NCI-H526 treated with DMSO at 0.1 percent for 48 hours (cell line): Measurements from ENCODE around the gene GDAP1L1.

Experiments
- DNase-seq: peaks from one replicate; lab custom pipeline; 2025; lab: John Stamatoyannopoulos, UW

The GDAP1L1 gene

GRCh38 chr20:44247131-44247571 is at the start of gene GDAP1L1:
Gene GDAP1L1, plus strand, starts transcription at chr20:44247308. Its CDS starts 27 bp downstream, at chr20:44247335.
- peak; percentile 40 for DNase-seq

DNA sequence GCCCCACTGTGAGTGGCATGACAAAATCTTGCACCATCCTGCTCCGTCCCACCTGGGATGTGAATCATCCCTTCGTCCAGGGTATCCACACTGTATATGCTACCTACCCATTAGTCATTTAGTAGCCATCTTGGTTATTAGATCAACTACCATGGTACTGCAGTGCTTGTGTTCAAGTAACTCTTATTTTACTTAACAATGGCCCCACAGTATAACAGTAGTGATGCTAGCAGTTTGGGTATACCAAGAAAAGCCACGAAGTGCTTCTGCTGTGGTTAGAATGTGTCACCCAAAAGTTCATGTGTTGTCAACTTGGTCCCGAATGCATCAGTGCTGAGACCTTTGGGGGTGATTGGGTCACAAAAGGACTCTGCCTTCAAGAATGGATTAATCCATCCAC is 48.2 kb upstream of the GDAP1L1 start:
- no peak for DNase-seq

DNA sequence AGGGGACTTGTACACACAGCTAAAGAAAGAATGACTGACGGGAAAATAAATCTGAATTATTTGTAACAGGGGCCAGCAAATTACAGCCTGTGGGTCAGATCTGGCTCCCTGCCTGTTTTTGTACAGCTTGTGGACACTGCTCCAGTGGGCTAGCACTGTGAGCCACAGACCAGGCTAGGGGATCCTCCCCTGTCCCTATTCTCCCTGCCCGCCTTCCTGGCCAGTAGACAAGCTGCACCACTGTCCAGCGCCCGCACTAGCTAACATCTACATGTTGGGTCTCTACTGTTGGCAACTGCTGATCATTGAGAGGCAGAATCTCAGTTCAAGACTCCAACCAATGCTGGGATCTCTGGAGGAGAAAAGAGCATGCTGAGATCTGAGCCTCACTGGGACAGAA is 47.2 kb upstream of the GDAP1L1 start:
- no peak for DNase-seq

DNA sequence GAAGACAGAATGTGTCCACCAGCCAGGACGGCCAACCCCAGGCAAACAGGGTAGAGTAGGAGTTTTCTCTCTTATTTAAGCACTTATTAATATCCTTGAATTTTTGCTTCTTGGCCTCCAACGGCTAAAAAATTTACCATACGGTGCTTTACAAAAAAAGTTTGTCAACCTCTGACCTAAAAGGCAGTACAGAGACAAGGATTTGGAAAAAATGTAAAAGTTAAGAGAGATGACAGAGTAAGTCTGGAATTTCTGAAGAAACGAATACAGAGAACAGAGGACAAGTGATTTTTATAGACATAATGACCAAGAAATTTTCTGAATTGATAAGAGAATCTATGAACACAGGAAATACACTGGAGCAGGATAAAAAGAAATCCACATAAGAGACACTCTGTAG is 46.7 kb upstream of the GDAP1L1 start:
- no peak for DNase-seq

- DNase-seq: no peak
Observed at GRCh38 chr20:44200983-44201382, 46.1 kb upstream of the GDAP1L1 start.

GRCh38 chr20:44203161-44203560 is 43.9 kb upstream of the GDAP1L1 start:
- DNase-seq: no peak

- no peak for DNase-seq
Observed at GRCh38 chr20:44204156-44204831, 42.8 kb upstream of the GDAP1L1 start.

DNA sequence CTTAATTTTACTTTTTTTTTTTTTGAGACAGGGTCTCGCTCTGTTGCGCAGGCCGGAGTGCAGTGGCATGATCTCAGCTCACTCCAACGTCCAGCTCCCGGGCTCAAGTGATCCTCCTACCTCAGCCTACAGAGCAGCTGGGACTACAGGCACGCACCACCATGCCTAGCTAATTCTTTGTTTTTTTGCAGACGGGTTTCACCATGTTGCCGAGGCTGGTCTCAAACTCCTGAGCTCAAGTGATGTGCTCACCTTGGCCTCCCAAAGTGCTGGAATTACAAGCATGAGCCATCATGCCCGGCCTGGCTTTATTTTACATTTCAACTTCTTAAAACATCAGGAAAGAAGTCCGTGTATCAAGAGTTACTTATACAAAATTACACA is 42.3 kb upstream of the GDAP1L1 start:
- DNase-seq: no peak

GRCh38 chr20:44206132-44206531 is 41.0 kb upstream of the GDAP1L1 start:
- DNase-seq: no peak

- DNase-seq: no peak
Observed at GRCh38 chr20:44207126-44207723, 39.9 kb upstream of the GDAP1L1 start.

DNA sequence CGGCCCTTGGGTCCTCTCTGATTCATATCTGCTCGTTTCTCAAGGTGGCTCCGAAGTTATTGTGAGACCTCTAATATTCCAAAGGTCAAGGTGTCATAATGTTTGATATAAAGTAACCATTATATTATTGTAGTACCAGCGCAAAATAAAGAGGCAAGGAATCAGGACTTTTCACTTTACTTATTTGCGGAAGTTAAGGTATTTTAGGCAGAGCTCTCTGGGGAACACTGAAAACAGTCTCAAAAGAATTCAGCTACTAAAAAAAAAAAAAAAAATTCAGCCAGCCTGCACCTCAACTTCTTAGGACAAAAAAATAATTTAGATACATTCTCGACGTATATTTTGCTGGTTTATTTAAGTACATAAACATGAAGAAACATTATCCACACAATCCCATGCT is 38.9 kb upstream of the GDAP1L1 start:
- no peak for DNase-seq

GRCh38 chr20:44208770-44209169 is 38.3 kb upstream of the GDAP1L1 start:
- no peak for DNase-seq

DNA sequence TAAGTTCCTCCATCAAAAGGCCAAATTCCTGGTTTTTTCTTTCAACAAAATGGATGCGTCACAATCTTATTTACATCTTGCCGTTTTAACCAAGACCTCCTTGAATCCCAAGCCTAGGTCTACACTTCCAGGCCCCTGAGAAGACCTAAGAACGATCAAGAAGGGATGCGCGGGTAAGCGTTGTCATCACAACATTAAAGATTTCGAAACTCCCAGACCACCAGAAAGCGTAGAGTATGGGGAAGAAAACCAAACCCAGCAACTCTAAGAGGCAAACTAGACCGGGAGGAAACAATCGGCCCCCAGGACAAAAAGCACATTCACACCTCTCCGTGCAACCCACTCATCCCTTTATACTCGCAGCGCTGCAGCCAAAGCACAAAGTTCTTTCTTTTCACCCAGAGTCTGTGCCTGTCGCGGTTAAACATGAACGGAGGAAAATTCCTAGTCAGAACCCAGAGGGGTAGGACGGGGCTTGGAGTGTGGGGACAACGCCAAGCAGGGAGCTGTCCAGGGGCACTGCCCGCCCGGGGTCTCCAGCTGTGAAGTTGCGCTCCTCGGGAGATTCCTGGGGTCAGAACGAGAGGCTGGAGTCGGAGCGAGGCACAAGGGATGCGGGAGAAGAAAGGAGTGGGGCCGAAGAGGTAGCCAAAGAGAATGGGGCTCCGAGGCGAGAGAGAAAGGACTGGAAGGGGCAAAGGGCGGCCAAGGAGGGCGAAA is 37.3 kb upstream of the GDAP1L1 start:
- no peak for DNase-seq

- peak; percentile 98 for DNase-seq
Observed at GRCh38 chr20:44210406-44211176, 36.5 kb upstream of the GDAP1L1 start, which contains the start of gene OSER1. Gene OSER1, minus strand, starts transcription at chr20:44210771. Its CDS starts 3,814 bp downstream, at chr20:44206957.

DNA sequence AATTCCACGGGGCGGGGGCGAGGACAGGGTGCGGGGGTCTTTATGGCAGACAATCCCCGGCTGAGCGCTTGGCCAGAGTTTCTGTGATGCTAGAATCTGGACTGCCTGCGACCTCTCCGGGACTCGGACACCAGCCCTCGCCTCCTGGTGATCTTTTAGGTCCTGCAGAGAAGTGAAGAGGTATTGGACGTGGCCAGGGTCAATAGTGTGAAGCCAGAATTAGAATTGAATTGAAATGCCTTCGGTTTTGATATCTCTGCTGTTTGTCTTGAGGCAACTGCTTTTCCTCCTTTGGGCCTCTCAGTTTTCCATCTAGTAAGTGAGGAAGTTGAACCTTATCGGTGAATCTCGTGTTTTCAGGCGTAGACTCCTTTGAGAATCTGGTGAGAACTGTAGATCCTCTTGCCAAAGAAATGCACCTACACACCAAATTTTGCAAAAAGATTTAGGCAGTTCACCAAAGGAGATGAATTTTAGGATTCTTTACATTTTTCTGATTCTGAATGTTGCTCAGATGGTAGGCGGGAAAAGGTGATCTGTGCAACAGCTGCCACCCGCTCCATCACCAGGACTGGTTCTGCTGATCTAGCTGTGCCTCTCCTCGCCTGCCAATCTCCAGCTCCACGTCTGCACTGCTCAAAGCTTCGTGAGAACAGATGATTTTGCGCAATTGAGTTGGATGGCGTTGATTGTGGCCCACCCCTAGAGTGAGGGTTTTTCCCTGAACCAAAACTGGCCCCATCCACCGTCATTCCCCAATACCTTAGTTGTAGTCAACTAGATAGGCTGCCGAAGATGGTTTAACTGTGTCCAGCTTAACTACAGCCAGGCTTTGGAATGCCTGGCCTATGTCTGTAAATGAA is 35.7 kb upstream of the GDAP1L1 start:
- DNase-seq: no peak

DNA sequence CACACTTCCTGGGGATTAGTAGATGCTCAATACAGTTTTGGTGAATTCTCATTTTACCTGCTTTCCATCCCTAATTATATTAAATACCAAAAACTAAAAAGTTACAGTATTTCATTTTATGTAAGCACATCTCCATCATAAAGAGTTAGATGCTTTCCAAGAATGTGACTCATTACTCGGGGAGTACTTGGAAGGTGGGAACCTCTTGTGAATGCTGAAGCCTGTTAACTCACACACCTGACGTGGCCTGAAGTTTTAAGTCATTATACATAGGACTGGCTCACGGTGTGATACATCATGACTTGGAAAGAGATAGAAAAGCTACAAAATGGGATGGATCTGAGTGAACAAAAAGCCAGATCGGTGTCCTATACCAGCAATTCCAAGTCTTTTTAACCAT is 34.3 kb upstream of the GDAP1L1 start:
- no peak for DNase-seq

DNA sequence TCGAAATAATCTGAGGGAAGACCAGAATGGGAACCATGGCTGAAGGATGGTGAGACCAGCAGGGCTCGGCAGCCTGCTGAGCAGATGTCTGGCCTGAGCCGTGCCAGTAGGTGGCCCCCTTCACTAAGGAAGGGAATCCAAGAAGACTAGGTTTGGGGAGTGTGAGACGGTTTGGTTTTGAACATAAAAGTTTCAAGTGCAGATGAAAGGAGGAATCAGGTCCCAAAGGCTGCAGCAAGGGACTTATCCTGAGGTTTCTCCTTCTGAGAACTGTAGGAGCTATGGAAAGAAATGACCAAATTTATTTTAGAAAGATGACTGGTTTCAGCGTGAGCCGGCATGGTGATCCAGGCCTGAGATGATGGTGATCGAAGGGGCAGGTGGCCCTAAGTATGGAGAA is 32.0 kb upstream of the GDAP1L1 start:
- DNase-seq: peak; percentile 39

GRCh38 chr20:44217342-44218092 is 29.6 kb upstream of the GDAP1L1 start:
- peak; percentile 42 for DNase-seq

- no peak for DNase-seq
Observed at GRCh38 chr20:44218446-44218845, 28.7 kb upstream of the GDAP1L1 start.

GRCh38 chr20:44219170-44219730 is 27.9 kb upstream of the GDAP1L1 start:
- DNase-seq: no peak
